Erythroblast (primary cell): ENCODE measurements around the gene CSMD2.

Experiments
- GATA1 ChIP-seq: IDR thresholded peaks from 2 replicates; pipeline ENCODE4 v1.6.1; 2011; ENCODE audit warnings: low read depth, mild to moderate bottlenecking, control low read depth, low read length, moderate library complexity
- POLR2A ChIP-seq: IDR thresholded peaks from 2 replicates; pipeline ENCODE4 v1.6.1; 2011; ENCODE audit warnings: mild to moderate bottlenecking, low read length

DNA sequence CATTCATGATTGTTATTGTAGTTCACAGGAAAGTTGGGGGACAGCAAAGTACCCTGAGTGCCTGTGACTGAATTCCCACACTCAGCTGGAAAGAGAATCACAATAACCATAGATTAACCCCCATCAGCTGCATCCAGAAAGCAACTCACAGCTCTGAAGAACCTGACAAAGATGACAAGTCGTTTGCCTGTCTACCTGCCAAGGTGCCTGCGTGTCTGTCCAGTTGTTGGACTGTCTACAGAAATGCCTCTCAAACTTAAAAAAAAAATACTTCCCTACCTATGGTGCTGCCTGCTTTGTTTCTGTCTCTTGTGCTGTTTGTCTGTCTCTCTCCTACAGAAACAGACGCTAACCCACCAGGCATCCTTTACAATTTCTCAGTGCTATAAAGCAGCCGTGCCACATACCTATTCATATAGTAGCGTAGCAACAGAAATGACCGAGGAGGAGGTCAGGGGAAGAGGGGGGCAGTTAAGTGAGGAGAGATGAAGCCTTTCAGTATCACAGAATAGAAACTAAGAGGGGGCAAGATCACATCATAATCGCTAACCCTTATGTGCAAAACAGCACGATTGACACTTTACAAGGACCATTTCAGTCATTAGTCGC, 455.8 kb downstream of the CSMD2 start:
- TF ChIP-seq POLR2A (no peak), GATA1 (no peak)
